IMR-90 (cell line): Measurements from ENCODE around the gene SLC37A1. TPM values are rescaled to one million over a fixed set of nuclear protein-coding genes. Genes with fewer than 3 reads are reported as not detected.

Source experiments
- ATAC-seq: fragments of 200-7000 bp; cut with Tn5 transposase; 2 replicates; pipeline ENCODE4 v1.9.1; 2020; ENCODE audit warnings: low read depth, mild to moderate bottlenecking, moderate library complexity
- BruUV-seq: library from RNA; stranded (reverse); fragments of 400-500 nt; replicated peaks from 2 replicates; lab custom pipeline; 2021; lab: Mats Ljungman, UMichigan
- CTCF ChIA-PET: fragments of 300-600 bp; formaldehyde crosslinking; extraction: SDS; loops from one replicate; lab custom pipeline; 2021; ENCODE audit warnings: antibody characterized with exemption; lab: Yijun Ruan, JAX
- POLR2A ChIA-PET: fragments of 300-600 bp; sonication (Branson Sonifier 250); formaldehyde crosslinking; loops from one replicate; lab custom pipeline; 2022; ENCODE audit warnings: antibody characterized with exemption; ENCODE audit not compliant: unreplicated experiment; lab: Charles Lee
- DNase-seq: peaks from one replicate; pipeline ENCODE4 v3.0.0; 2013
- H2AFZ ChIP-seq: replicated peaks from 2 replicates; pipeline ENCODE3; 2013; ENCODE audit warnings: low read length, mild to moderate bottlenecking; ENCODE audit not compliant: poor library complexity
- H2AK5ac ChIP-seq: 2 replicates; pipeline ENCODE4 v1.6.1; 2013; ENCODE audit warnings: low read depth, low read length, inconsistent platforms
- H2AK9ac ChIP-seq: replicated peaks from 2 replicates; pipeline ENCODE3; 2013; ENCODE audit warnings: mild to moderate bottlenecking, low read depth, low read length, moderate library complexity; ENCODE audit not compliant: poor library complexity
- H2BK120ac ChIP-seq: 2 replicates; pipeline ENCODE4 v1.6.1; 2013; ENCODE audit warnings: low read depth, low read length, inconsistent platforms
- H2BK15ac ChIP-seq: 3 replicates; pipeline ENCODE4 v1.6.1; 2013; ENCODE audit warnings: low read depth, low read length, inconsistent platforms
- H2BK20ac ChIP-seq: 2 replicates; pipeline ENCODE4 v1.6.1; 2013; ENCODE audit warnings: low read depth, mild to moderate bottlenecking, inconsistent platforms, low read length, moderate library complexity
- H2BK5ac ChIP-seq: 2 replicates; pipeline ENCODE4 v1.6.1; 2013; ENCODE audit warnings: mild to moderate bottlenecking, low read depth, low read length, inconsistent platforms; ENCODE audit not compliant: poor library complexity, severe bottlenecking
- H3K14ac ChIP-seq: replicated peaks from 2 replicates; pipeline ENCODE4 v1.6.1; 2013; ENCODE audit warnings: low read depth, low read length, inconsistent platforms
- H3K18ac ChIP-seq: 2 replicates; pipeline ENCODE4 v1.6.1; 2013; ENCODE audit warnings: low read depth, low read length, control low read depth
- H3K23ac ChIP-seq: 2 replicates; pipeline ENCODE4 v1.6.1; 2013; ENCODE audit warnings: low read depth, low read length, inconsistent platforms
- H3K27ac ChIP-seq: 2 replicates; pipeline ENCODE4 v1.5.1; 2013; ENCODE audit warnings: mild to moderate bottlenecking, control low read depth, low read length; ENCODE audit not compliant: insufficient read depth
- H3K27me3 ChIP-seq: 2 replicates; pipeline ENCODE4 v1.6.1; 2013; ENCODE audit warnings: low read length; ENCODE audit not compliant: control insufficient read depth, insufficient read depth
- H3K36me3 ChIP-seq: 2 replicates; pipeline ENCODE4 v1.6.1; 2013; ENCODE audit warnings: low read length, mixed read lengths; ENCODE audit not compliant: control insufficient read depth, insufficient read depth
- H3K4ac ChIP-seq: 2 replicates; pipeline ENCODE4 v1.6.1; 2013; ENCODE audit warnings: low read depth, low read length, inconsistent platforms
- H3K4me1 ChIP-seq: 2 replicates; pipeline ENCODE4 v1.6.1; 2013; ENCODE audit warnings: low read length, mixed read lengths; ENCODE audit not compliant: control insufficient read depth, insufficient read depth
- H3K4me2 ChIP-seq: 2 replicates; pipeline ENCODE4 v1.6.1; 2013; ENCODE audit warnings: low read depth, mild to moderate bottlenecking, control low read depth, low read length, moderate library complexity
- H3K4me3 ChIP-seq: 2 replicates; pipeline ENCODE4 v1.5.1; 2013; ENCODE audit warnings: low read depth, mild to moderate bottlenecking, control low read depth, low read length, moderate library complexity; ENCODE audit not compliant: insufficient read depth
- H3K56ac ChIP-seq: 2 replicates; pipeline ENCODE4 v1.6.1; 2013; ENCODE audit warnings: low read length, inconsistent platforms; ENCODE audit not compliant: insufficient read depth; ENCODE audit errors: extremely low read depth
- H3K79me1 ChIP-seq, 2 experiments: 2 replicates each; pipeline ENCODE4 v1.6.1; 2013; ENCODE audit warnings: low read length in 2 of 2, inconsistent platforms in 1 of 2, low read depth in 1 of 2
- H3K9ac ChIP-seq: 2 replicates; pipeline ENCODE4 v1.6.1; 2013; ENCODE audit warnings: low read depth, low read length, control low read depth
- H3K9me1 ChIP-seq: 2 replicates; pipeline ENCODE4 v1.6.1; 2013; ENCODE audit warnings: low read length, inconsistent platforms; ENCODE audit not compliant: insufficient read depth
- H3K9me3 ChIP-seq: 2 replicates; pipeline ENCODE4 v1.6.1; 2013; ENCODE audit warnings: low read length; ENCODE audit not compliant: control insufficient read depth, insufficient read depth
- H4K20me1 ChIP-seq: 2 replicates; pipeline ENCODE4 v1.6.1; 2013; ENCODE audit warnings: low read length, inconsistent platforms; ENCODE audit not compliant: insufficient read depth
- H4K5ac ChIP-seq: 2 replicates; pipeline ENCODE4 v1.6.1; 2013; ENCODE audit warnings: mild to moderate bottlenecking, low read depth, low read length, control low read depth
- H4K8ac ChIP-seq, 2 experiments: 2 replicates each; pipeline ENCODE4 v1.6.1; 2013; ENCODE audit warnings: low read depth in 2 of 2, low read length in 2 of 2, control low read depth in 1 of 2, inconsistent platforms in 1 of 2
- H4K91ac ChIP-seq: 2 replicates; pipeline ENCODE4 v1.6.1; 2013; ENCODE audit warnings: low read depth, low read length, inconsistent platforms; ENCODE audit not compliant: insufficient read depth
- MAZ ChIP-seq: IDR thresholded peaks from 2 replicates; pipeline ENCODE4 v1.6.1; 2012; ENCODE audit warnings: low read depth, mild to moderate bottlenecking, low read length, improper control_type of control experiment, moderate library complexity, borderline replicate concordance
- WGBS, 2 experiments: methylation state at CpG; one replicate each; pipeline versions ENCODE4 v1.1.5 to v1.1.7; 2013; ENCODE audit warnings: missing lambda C conversion rate in 2 of 2; ENCODE audit not compliant: insufficient read length in 1 of 2; ENCODE audit errors: extremely low coverage in 2 of 2; 5-methylcytosine and 5-hydroxymethylcytosine counted together
- dilution Hi-C: fragments of 300-500 bp; cut with HindIII; formaldehyde crosslinking; loops from one replicate; pipeline ENCODE4 v1.14.3; 2018; ENCODE audit warnings: low sequenced_read_pairs; ENCODE audit not compliant: unreplicated experiment
- in situ Hi-C: fragments of 300-500 bp; cut with MboI; formaldehyde crosslinking; loops from 3 replicates; pipeline ENCODE4 v1.14.3; 2019; ENCODE audit warnings: low sequenced_read_pairs, inconsistent platforms, mixed read lengths
- intact Hi-C: fragments of 100-400 bp; cut with micrococcal nuclease; formaldehyde crosslinking; loops from 2 replicates; pipeline ENCODE4 v1.10.0; 2022
- polyA plus RNA-seq, 3 experiments: library from polyadenylated mRNA; depleted of rRNA; stranded (reverse); fragments of >200 nt; gene quantifications; 2 replicates each; pipeline ENCODE4 v1.2.3, GENCODE V29; 2012; ENCODE audit warnings: low replicate concordance in 1 of 3
- total RNA-seq: library from RNA; depleted of rRNA; stranded (reverse); fragments of >200 nt; gene quantifications from 2 replicates; pipeline ENCODE4 v1.2.3, GENCODE V29; 2012

SLC37A1 gene
- total and polyA plus RNA-seq, 2 of the 4 experiments (the other 2 are of a cell fraction) = 0.36 to 0.48 TPM

- no peak overlapping the region for H3K27ac ChIP-seq
- no peak overlapping the region for H3K4me2 ChIP-seq
- H3K4me3 ChIP-seq = no peak overlapping the region
- no peak overlapping the region for H3K23ac ChIP-seq
- H2AFZ ChIP-seq = no peak overlapping the region
- no peaks in the 10 kb centered on the region for H3K79me1 ChIP-seq
- no CpG with 5 or more reads among the region's 13 CpGs for whole genome bisulfite sequencing, 2 experiments
- H4K8ac ChIP-seq = no peak overlapping the region
- no peak overlapping the region for H2BK5ac ChIP-seq
- BruUV-seq = no TSS peak
- H3K27me3 ChIP-seq = peaks cover 7% of the 10 kb centered on the region; the same call in 1 of the 2 replicates
- no peak overlapping the region for H3K9ac ChIP-seq
- no peaks in the 10 kb centered on the region for H3K9me1 ChIP-seq
- H2BK20ac ChIP-seq = no peak overlapping the region
- DNase-seq (no peak), ATAC-seq (no peak)
- no peak overlapping the region for H3K14ac ChIP-seq
- CTCF ChIA-PET = no interaction called here
- no peaks in the 10 kb centered on the region for H3K4me1 ChIP-seq
- H2BK120ac ChIP-seq = no peak overlapping the region
- POLR2A ChIA-PET = no interaction called here
- H3K18ac ChIP-seq = no peak overlapping the region
- no peak overlapping the region for H3K56ac ChIP-seq
- H3K9me3 ChIP-seq = no peaks in the 10 kb centered on the region
- H4K5ac ChIP-seq = no peak overlapping the region
- no peaks in the 10 kb centered on the region for H3K36me3 ChIP-seq
- no peak overlapping the region for H4K91ac ChIP-seq
- no peak overlapping the region for H2BK15ac ChIP-seq
- intact Hi-C loops (no loop called here), in situ Hi-C loops (no loop called here), dilution Hi-C loops (no loop called here)
- no peak overlapping the region for H3K4ac ChIP-seq
- H2AK5ac ChIP-seq = no peak overlapping the region
- H2AK9ac ChIP-seq = no peak overlapping the region
- H4K20me1 ChIP-seq = no peaks in the 10 kb centered on the region
- no peak for TF ChIP-seq MAZ
Observed at GRCh38 chr21:42554251-42554961, 40.8 kb downstream of the SLC37A1 start.
